ENCODE data around the gene BHLHA15.

The BHLHA15 gene

DNA sequence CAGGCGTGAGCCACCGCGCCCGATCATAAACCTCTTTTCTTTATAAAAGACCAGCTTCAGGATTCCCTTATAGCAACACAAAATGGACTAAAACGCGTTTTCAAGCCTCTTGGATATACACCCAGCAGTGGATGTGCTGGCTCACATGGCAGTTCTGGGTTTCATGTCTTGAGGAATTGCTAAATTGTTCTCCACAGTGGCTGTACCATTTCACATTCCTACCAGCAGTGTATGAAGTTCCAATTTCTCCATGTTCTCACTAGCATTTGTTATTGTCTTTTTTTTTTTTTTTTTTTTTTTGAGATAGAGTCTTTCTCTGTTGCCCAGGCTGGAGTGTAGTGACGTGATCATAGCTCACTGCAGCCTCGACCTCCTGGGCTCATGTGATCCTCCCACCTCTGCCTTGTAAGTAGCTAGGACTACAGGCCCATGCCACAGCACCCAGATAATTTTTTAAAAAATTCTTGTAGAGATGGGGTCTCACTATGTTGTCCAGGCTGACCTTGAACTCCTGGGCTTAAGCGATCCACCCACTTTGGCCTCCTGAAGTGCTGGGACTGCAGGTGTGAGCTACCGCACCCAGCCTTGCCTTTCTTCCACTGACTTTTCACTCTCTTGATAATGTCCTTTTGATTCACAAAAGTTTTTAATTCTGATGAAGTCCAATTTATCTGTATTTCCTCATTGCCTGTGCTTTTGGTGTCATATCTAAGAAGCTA is 23.3 kb downstream of the BHLHA15 start:
- Mint-ChIP-seq H3K27me3 (no peaks in the 10 kb centered on the region), H3K4me3 (no peak overlapping the region), H3K27ac (no peak overlapping the region), H3K36me3 (no peaks in the 10 kb centered on the region), H3K9me3 (ENCODE audit: low read depth) (no peaks in the 10 kb centered on the region), H3K4me1 (ENCODE audit: low read depth) (no peaks in the 10 kb centered on the region)

DNA sequence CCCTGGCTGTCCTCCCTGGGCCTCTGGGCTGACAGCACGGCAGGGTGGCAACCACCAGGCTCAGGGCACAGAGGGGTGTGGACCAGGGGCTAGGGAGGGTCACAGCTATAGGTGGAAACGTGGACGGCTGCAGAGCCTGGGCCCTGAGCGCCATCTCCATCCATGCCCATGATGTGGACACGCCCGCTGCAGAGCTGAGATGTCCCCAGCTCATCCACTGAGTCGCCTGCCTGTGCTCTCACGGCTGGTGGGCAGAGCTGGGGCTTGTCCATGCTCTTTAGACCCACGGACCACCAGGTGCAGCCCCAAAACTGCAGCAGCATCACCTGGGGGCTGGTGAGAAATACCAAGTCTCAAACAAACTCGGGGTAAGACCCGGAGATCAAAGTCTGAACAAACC is 24.7 kb downstream of the BHLHA15 start:
- Mint-ChIP-seq H3K27me3 (no peaks in the 10 kb centered on the region), H3K36me3 (no peaks in the 10 kb centered on the region), H3K27ac (no peak overlapping the region), H3K4me3 (no peak overlapping the region), H3K9me3 (ENCODE audit: low read depth) (no peaks in the 10 kb centered on the region), H3K4me1 (ENCODE audit: low read depth) (no peaks in the 10 kb centered on the region)

DNA sequence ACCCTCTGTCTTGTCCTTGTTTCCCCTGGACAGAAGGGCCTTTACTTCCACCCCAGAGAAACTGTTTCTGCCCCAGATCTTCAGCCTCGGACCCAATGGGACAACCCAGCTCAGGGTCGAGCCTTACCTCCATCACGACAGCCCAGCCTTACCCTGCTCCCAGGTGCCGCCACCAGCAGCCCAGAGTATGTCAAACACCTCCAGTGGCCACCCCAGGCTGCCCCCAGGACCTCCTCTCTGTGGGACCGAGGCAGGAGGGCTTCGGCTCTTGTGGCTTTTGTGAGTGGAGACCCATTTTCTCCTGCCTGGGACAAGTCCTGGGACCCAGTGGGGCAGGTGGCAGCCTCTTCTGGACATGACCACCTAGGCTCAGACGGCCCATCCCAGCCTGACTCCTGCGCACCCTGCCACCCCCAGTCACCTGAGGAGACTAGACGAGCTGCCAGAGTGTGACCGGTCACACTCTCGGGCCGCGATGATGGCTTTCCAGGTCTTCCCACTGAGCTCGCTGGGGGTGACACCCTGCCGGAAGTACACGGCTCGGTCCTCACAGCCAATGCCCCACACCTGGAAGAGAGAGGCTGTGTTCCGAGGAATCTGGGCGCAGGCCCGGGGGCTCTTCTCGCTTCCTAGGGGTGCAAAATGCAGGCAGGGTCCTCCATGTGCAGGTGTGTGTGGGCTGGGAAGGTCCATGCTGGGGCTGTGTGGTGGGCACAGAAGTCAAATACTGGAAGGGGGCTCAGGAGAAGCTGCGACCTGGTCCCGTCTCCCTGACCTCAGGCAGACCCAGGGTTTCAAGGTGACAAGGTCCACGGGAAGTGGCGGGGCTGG is 25.3 kb downstream of the BHLHA15 start:
- Mint-ChIP-seq H3K4me3 (no peak overlapping the region), H3K36me3 (no peaks in the 10 kb centered on the region), H3K9me3 (ENCODE audit: low read depth) (no peaks in the 10 kb centered on the region), H3K27me3 (no peaks in the 10 kb centered on the region), H3K4me1 (ENCODE audit: low read depth) (no peaks in the 10 kb centered on the region), H3K27ac (no peak overlapping the region)

DNA sequence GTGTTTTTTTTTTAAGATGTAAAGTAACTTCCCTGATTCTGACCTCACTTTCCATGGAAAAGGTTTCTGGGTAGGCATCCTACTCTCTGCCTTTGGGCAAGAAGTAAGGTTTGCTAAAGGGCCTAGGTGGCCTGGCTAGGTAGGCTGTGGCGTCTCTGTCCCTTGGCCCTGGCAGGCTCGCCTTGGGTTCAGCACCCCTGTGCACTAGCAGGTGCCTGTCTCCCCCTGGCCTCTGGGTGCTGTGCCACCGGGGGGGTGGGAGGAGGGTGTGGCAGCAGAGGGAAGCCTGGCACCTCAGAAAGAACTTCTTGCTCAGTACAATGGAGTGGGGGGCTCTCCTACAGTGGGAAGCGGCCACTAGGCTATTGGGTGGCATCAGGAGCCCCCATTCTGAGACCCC is 26.8 kb downstream of the BHLHA15 start:
- Mint-ChIP-seq H3K27me3 (no peaks in the 10 kb centered on the region), H3K27ac (no peak overlapping the region)

DNA sequence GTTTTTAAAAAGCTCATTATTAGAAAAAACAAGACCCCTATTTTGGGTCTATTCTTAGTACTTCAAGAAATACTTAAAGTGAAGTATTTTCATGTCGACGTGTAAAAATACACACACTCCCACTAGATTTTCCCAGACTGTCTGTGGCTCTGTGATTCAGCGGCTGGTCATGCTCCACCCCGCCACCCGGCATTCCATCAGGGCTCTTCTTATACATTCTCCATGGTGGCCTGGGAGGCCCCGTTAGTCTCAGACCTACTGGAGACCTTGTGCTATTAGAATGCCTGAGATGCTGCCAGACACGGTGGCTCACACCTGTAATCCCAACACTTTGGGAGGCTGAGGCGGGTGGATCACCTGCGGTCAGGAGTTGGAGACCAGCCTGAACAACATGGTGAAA is 27.7 kb downstream of the BHLHA15 start:
- Mint-ChIP-seq H3K27me3 (no peaks in the 10 kb centered on the region), H3K9me3 (ENCODE audit: low read depth) (no peaks in the 10 kb centered on the region), H3K36me3 (no peaks in the 10 kb centered on the region), H3K4me3 (no peak overlapping the region), H3K27ac (no peak overlapping the region), H3K4me1 (ENCODE audit: low read depth) (no peaks in the 10 kb centered on the region)

More for the DNA sequence above, 26.8 kb downstream of the BHLHA15 start:
- Mint-ChIP-seq H3K36me3 (no peaks in the 10 kb centered on the region), H3K4me3 (no peak overlapping the region), H3K4me1 (ENCODE audit: low read depth) (no peaks in the 10 kb centered on the region), H3K9me3 (ENCODE audit: low read depth) (no peaks in the 10 kb centered on the region)

DNA sequence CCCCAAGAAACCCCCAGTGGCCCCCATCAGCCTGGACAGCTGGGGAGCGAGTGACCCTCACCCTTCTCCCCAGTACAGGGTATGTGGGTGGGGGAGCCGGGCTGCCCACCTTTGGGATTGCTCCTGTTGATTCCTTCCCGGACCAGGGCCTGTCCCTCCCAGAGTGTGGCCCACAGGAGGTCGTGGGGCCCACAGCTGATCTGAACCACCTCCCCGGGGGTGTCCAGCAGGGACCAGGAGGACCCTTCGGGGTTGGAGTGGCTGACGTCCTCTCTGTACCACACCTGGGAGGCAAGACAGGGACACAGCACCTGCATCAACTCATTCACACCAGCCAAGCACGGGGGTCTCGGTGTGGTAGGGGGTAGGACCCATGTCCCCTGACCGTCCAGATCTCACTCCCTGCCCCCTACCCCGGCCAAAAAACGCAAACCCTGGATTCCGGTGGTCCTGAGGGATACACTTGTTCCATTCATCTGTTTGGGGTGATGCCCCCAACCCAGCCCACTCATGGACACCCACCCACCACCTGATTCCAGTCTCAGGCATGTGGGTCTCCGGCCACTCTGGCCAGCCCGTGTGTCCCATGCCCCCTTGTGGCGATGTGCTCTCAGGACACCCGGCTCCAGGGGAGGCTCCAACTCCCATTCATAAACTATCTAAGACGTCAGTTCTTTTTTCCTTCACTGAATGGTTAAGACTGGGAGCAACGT is 29.9 kb downstream of the BHLHA15 start:
- H3K9me3 Mint-ChIP-seq (ENCODE audit: low read depth): no peaks in the 10 kb centered on the region
- H3K4me1 Mint-ChIP-seq (ENCODE audit: low read depth): no peaks in the 10 kb centered on the region
- no peaks in the 10 kb centered on the region for H3K27me3 Mint-ChIP-seq
- H3K27ac Mint-ChIP-seq: no peak overlapping the region
- H3K4me3 Mint-ChIP-seq: no peak overlapping the region
- H3K36me3 Mint-ChIP-seq: no peaks in the 10 kb centered on the region

DNA sequence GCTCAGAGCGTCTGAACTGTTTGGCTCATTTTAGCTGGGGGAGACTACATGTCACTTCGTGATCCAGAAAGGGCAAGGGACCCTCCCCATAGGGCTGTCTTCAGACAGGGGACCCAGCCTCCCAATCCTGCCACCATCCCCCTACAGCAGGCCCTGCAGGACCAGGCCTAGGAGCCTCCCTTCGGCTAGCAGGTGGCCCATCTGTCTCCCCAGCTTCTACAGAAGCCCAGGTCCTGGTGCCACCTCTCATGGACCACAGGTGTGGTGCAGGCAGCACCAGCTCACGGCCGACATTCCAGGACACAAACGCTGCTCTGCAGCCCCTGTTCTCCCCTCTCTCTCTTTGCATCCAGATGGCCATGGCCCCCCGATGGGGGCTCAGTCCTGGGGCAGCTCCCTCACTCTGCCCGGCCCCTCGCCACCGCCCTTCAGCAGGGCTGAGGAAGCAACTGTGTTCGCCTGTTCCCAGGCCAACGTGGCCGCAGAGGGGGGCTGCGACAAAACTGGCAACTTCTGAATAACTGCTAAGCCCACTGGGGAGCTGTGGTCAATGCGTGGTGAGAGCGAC is 30.5 kb downstream of the BHLHA15 start:
- H3K27me3 Mint-ChIP-seq: no peaks in the 10 kb centered on the region
- H3K4me3 Mint-ChIP-seq: no peak overlapping the region
- no peaks in the 10 kb centered on the region for H3K36me3 Mint-ChIP-seq
- no peaks in the 10 kb centered on the region for H3K9me3 Mint-ChIP-seq (ENCODE audit: low read depth)
- no peak overlapping the region for H3K27ac Mint-ChIP-seq
- no peaks in the 10 kb centered on the region for H3K4me1 Mint-ChIP-seq (ENCODE audit: low read depth)

DNA sequence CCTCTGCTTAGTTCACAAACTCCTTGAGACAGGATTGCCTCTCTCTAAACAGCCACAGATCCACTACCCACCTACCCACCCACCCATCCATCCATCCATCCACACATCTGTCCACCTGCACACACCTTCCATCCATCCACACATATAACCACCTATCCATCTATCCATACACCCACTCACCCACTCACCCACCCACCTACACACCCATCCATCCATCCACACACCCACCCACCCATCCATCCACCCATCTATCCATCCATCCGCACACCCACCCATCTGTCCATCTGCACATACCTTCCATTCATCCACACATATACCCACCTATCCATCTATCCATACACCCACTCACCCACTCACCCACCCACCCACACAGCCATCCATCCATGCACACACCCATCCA is 31.1 kb downstream of the BHLHA15 start:
- H3K27me3 Mint-ChIP-seq: no peaks in the 10 kb centered on the region
- no peak overlapping the region for H3K4me3 Mint-ChIP-seq
- H3K27ac Mint-ChIP-seq: no peak overlapping the region
- H3K4me1 Mint-ChIP-seq (ENCODE audit: low read depth): peaks cover 3% of the 10 kb centered on the region
- H3K9me3 Mint-ChIP-seq (ENCODE audit: low read depth): no peaks in the 10 kb centered on the region
- H3K36me3 Mint-ChIP-seq: no peaks in the 10 kb centered on the region

DNA sequence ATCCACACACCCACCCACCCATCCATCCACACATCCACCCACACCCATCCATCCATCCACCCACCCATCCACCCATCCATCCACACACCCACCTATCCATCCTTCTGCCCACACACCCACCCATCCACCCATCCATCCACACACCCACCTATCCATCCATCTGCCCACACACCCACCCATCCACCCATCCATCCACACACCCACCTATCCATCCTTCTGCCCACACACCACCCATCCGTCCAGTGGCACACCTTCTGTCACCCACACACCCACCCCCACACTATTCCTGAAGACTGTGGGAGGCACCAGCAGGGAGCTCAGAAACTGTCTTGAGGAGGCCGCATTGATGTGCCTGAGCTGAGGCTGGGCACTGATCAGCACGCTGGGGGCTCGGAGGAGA is 31.7 kb downstream of the BHLHA15 start:
- Mint-ChIP-seq H3K4me1 (ENCODE audit: low read depth) (peaks cover 6% of the 10 kb centered on the region), H3K4me3 (no peak overlapping the region), H3K27me3 (no peaks in the 10 kb centered on the region), H3K9me3 (ENCODE audit: low read depth) (no peaks in the 10 kb centered on the region), H3K27ac (no peak overlapping the region), H3K36me3 (no peaks in the 10 kb centered on the region)

DNA sequence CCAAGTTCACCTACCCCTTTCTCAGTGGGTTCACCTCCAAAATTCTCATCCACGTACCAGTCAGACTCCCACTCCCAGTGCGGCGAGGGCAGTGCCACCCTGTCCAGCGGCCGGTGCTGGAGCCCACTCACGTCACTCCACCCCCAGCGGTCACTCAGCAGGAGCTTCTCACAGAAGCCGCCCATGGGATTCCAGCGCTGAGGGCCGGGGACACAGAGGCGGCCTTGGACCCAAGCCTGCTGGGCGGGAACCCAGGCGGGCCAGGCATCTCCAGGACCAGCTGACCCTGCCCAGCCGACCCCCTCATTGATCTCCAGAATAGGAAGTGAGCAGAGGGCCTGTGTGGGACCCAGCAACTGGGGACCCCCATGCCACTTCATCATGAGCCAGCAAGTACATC is 33.6 kb downstream of the BHLHA15 start:
- H3K4me1 Mint-ChIP-seq (ENCODE audit: low read depth): peaks cover 22% of the 10 kb centered on the region
- no peaks in the 10 kb centered on the region for H3K27me3 Mint-ChIP-seq
- no peaks in the 10 kb centered on the region for H3K36me3 Mint-ChIP-seq
- H3K27ac Mint-ChIP-seq: no peak overlapping the region
- H3K9me3 Mint-ChIP-seq (ENCODE audit: low read depth): no peaks in the 10 kb centered on the region
- no peak overlapping the region for H3K4me3 Mint-ChIP-seq

DNA sequence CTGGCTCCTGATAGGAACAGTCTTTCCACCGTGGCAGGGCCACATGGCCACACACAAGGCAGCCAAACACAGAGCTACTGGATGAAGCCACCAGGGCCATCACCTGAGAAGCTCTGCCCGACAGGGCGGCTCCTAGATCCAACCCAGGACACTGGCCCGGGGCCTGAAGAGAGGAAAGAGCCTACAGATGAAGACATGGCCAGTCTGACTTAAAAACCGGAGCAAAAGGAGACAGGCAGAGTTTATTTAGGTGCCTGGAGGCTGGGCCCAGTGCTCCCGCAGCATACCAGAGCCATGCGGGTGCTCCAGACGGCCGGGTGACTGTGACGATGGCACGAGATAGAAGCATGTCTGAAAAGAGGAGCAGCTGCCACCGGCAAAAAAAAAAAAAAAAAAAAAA is 36.9 kb downstream of the BHLHA15 start:
- peak overlapping the region; percentile 96 for H3K27ac Mint-ChIP-seq
- H3K9me3 Mint-ChIP-seq (ENCODE audit: low read depth): no peaks in the 10 kb centered on the region
- no peaks in the 10 kb centered on the region for H3K27me3 Mint-ChIP-seq
- peaks cover 44% of the 10 kb centered on the region for H3K4me1 Mint-ChIP-seq (ENCODE audit: low read depth)
- H3K4me3 Mint-ChIP-seq: no peak overlapping the region
- H3K36me3 Mint-ChIP-seq: peaks cover 3% of the 10 kb centered on the region

DNA sequence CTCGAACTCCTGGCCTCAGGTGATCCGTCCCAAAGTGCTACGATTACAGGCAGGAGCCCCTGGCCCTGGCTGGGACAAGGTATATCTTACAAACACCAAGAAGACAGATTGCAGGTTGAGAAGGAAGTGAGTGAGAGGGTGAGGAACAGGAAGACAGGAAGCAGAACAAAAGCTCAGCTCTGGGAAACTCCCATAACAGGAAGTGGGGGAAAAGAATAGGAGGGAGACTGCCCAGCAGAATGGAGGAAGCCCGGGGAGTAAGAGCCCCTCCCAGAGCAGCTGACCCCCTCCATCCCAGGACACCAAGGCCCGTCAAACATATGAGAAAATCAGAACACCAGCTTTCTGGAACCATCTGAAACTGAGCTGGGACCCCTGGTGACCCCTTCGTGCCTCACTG is 37.9 kb downstream of the BHLHA15 start:
- no peaks in the 10 kb centered on the region for H3K9me3 Mint-ChIP-seq (ENCODE audit: low read depth)
- H3K4me3 Mint-ChIP-seq: peak overlapping the region; percentile 76
- peak overlapping the region; percentile 96 for H3K27ac Mint-ChIP-seq
- peaks cover 3% of the 10 kb centered on the region for H3K36me3 Mint-ChIP-seq
- peaks cover 48% of the 10 kb centered on the region for H3K4me1 Mint-ChIP-seq (ENCODE audit: low read depth)
- no peaks in the 10 kb centered on the region for H3K27me3 Mint-ChIP-seq

DNA sequence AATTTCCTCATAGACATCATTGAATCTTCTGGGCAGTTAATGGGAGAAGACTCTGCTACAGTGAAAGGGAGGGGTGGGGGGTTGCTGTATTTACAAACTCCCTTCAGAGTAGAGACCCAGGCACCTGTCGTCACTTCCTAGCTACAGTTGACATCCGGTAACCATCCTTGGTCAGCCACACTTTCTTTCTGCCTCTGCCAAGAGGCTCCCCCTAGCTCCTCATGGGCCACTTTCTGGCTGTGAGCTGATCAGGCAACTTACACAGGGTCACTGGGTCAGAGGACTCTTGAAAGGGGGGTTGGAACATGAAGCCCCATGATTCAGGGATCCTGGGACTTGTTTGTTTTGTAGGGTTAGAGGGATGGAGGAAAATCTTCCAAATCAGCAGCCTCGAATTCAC is 39.5 kb downstream of the BHLHA15 start:
- Mint-ChIP-seq H3K4me1 (ENCODE audit: low read depth) (peaks cover 59% of the 10 kb centered on the region), H3K36me3 (peaks cover 3% of the 10 kb centered on the region), H3K4me3 (peak overlapping the region; percentile 95), H3K27ac (peak overlapping the region; percentile 96), H3K9me3 (ENCODE audit: low read depth) (no peaks in the 10 kb centered on the region), H3K27me3 (no peaks in the 10 kb centered on the region)

DNA sequence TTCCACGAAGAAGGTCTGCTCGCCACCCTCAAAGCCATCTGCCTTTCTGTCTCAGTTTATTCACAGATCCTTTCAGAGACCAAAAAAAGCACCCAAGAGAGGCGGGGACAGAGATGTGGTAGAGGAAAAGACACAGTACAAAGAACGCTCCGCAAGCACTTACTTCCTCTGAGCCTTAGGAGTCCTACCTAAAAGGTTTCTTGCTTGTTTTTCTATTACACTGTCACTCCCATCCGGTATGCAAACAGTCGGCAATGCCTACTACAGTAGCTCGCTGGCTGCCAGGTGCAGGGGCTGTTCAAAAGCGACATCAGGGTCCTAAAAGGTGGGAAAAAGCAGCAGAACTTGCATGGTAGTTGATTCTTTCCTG is 40.0 kb downstream of the BHLHA15 start:
- peaks cover 3% of the 10 kb centered on the region for H3K36me3 Mint-ChIP-seq
- H3K4me1 Mint-ChIP-seq (ENCODE audit: low read depth): peaks cover 62% of the 10 kb centered on the region
- no peaks in the 10 kb centered on the region for H3K27me3 Mint-ChIP-seq
- peak overlapping the region; percentile 96 for H3K27ac Mint-ChIP-seq
- H3K4me3 Mint-ChIP-seq: peak overlapping the region; percentile 95
- H3K9me3 Mint-ChIP-seq (ENCODE audit: low read depth): no peaks in the 10 kb centered on the region
